NB4 (cell line): Measurements from ENCODE around the gene OR12D3.

Source experiments
- DNase-seq: peaks from one replicate; pipeline ENCODE4 v3.0.0; 2010; ENCODE audit warnings: low read depth
- H3K4me3 ChIP-seq: one replicate; pipeline ENCODE4 v1.5.1; 2011; ENCODE audit warnings: mild to moderate bottlenecking, low read depth, low read length, moderate library complexity
- MYC ChIP-seq: IDR thresholded peaks from 2 replicates; pipeline ENCODE4 v1.6.1; 2011; ENCODE audit warnings: low read depth, low read length
- POLR2A ChIP-seq: IDR thresholded peaks from 2 replicates; pipeline ENCODE4 v1.6.1; 2011; ENCODE audit warnings: mild to moderate bottlenecking; ENCODE audit not compliant: insufficient read length; ENCODE audit errors: extremely low read depth
- TF ChIP-seq, protein P1 (sequence below): IDR thresholded peaks from one replicate; pipeline ENCODE4 v1.5.1; 2012; ENCODE audit warnings: low read depth, low read length
- TF ChIP-seq, protein P2 (sequence below): IDR thresholded peaks from 2 replicates; pipeline ENCODE4 v1.6.1; 2011; ENCODE audit warnings: low read depth, low read length

OR12D3 gene

DNA sequence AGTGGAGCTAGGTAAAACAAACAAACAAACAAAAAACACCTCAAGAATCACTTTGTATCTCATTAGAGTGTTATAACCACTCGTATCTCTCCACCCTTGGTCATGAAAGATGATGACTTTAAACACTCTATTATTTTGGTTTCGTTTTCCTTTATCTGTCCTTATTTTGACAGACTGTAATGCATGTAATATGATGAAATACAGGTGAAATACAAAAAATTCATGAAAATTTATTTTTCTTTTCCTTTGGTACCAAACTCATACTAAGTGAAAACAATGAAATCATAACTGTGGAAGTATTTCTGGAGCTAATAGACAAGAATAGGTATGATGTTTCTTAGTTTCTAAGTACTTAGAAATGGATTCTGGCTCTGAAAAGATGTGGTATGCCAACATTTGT is 24.4 kb upstream of the OR12D3 start:
- DNase-seq = no peak
- TF ChIP-seq, protein P1, sequence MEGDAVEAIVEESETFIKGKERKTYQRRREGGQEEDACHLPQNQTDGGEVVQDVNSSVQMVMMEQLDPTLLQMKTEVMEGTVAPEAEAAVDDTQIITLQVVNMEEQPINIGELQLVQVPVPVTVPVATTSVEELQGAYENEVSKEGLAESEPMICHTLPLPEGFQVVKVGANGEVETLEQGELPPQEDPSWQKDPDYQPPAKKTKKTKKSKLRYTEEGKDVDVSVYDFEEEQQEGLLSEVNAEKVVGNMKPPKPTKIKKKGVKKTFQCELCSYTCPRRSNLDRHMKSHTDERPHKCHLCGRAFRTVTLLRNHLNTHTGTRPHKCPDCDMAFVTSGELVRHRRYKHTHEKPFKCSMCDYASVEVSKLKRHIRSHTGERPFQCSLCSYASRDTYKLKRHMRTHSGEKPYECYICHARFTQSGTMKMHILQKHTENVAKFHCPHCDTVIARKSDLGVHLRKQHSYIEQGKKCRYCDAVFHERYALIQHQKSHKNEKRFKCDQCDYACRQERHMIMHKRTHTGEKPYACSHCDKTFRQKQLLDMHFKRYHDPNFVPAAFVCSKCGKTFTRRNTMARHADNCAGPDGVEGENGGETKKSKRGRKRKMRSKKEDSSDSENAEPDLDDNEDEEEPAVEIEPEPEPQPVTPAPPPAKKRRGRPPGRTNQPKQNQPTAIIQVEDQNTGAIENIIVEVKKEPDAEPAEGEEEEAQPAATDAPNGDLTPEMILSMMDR = no peak
- TF ChIP-seq, protein P2, sequence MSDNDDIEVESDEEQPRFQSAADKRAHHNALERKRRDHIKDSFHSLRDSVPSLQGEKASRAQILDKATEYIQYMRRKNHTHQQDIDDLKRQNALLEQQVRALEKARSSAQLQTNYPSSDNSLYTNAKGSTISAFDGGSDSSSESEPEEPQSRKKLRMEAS = no peak
- TF ChIP-seq MYC (no peak), POLR2A (no peak)
- H3K4me3 ChIP-seq = no peak overlapping the region

DNA sequence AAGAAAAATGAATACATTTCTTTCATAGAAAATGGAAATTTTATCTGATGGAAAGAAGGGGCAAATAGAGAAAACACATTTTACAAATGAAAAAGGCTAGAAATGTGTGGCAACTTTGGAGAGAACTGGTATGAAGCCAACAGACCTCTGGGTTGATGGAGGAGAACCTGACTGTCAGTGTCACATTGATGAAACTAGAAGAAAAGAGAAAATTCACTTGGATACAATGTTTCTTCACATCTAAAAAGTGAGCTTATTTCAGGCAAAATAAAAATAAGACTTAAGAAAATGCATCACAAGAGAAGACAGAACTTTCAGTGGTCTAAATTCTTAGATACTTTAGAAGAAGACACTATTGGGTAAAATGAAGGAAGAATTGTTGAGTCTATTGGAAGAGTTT is 20.2 kb upstream of the OR12D3 start, which contains the start of gene OR12D2:
Gene OR12D2 (plus strand): TSS at position 301 of the 400 bp plus-strand sequence. CDS start 1,069 bp downstream, outside the sequence.
- H3K4me3 ChIP-seq = no peak within 1 kb of the TSS
- no peak for DNase-seq
- TF ChIP-seq, protein P2 = no peak
- no peak for TF ChIP-seq MYC
- no peak for TF ChIP-seq POLR2A
- TF ChIP-seq, protein P1 = no peak

DNA sequence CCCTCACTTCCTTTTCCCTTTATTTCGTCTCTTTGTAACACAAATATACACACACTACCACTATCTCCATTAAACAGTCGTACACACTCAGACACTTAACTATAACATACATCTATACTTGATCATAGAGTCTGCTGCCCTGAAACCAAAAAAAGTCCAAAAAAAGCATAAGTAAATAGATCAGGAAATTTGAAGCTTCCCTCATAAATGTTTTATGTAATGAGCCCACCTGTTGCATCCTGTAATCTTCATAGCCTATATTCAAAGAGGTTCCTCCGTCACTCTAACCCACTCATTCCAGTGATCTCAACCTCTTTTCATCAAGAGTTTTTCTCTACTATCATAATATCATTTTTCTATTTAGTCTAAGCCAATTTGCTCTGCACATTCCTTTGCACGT is 13.4 kb upstream of the OR12D3 start:
- DNase-seq = no peak
- no peak overlapping the region for H3K4me3 ChIP-seq
- no peak for TF ChIP-seq MYC
- TF ChIP-seq, protein P1 = no peak
- TF ChIP-seq POLR2A = no peak
- TF ChIP-seq, protein P2 = no peak

DNA sequence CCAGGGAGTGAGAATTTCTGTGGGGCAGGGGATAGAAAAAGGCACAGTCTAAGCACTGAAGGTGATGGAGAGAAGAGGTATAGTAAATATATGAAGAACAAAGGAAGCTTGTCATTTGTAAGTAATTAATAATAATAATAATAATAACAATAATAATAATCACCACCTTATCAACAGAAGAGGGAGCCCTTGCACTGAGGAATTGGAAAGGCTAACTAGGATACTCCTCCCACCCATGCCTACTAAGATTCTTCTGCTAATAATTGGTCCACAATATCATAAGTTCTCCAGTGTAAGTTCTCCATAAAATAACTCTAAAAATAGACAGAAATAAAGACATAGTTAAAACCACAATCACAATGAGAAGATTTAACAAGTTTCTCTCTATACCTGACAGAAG is 912 bp upstream of the OR12D3 start:
- no peak overlapping the region for H3K4me3 ChIP-seq
- no peak for DNase-seq
- TF ChIP-seq POLR2A (no peak), MYC (no peak)
- TF ChIP-seq, protein P2 = no peak
- TF ChIP-seq, protein P1 = no peak

DNA sequence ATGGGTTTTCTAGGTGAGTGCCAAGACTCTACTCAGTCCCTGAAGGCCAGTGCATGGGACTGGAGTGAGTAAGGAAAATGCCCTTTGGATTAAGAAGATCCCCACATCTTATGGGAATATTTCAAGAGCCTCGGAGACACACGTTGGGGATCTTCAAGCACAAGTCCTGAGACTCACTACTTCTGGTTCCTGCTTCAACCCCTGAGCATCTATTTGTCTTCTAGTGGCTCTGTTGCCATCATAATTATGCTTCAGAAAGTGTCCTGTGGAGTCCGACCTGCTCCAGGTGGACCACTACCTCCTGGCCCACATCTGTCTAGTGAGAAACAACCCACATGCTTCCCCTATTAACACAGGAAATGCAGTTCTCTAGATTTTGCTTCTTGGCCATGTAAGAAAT is 6.3 kb downstream of the OR12D3 start, which contains the start of gene OR5V1:
Gene OR5V1 (minus strand): TSS at position 101 of the 400 bp plus-strand sequence. CDS start 12,670 bp downstream, outside the sequence.
- TF ChIP-seq POLR2A (no peak), MYC (no peak)
- TF ChIP-seq, protein P1 = no peak
- TF ChIP-seq, protein P2 = no peak
- DNase-seq = no peak
- H3K4me3 ChIP-seq = no peak within 1 kb of the TSS

DNA sequence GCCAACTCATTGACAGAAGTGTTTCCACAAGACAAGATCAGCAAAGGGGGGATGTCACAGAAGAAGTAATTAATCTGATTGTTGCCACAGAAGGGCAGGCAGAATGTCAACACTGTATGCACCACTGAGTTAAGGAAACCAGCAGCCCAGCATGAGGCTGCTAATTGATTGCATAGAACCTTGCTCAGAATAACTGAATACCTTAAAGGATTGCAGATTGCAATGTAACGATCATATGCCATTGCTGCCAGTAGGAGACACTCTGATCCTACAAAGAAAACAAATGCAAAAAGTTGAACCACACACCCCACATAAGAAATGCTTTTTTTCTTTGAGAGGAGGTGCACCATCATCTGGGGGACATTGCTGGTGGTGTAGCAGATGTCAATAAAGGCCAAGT is 19.5 kb downstream of the OR12D3 start:
- no peak overlapping the region for H3K4me3 ChIP-seq
- TF ChIP-seq MYC = no peak
- TF ChIP-seq, protein P2 = no peak
- TF ChIP-seq POLR2A = no peak
- TF ChIP-seq, protein P1 = no peak
- peak; percentile 4 for DNase-seq
